ENCODE data around the gene PCBP3.
"Not testable (repeated sequence)": the region's sequence is repeated elsewhere in the genome, so short reads cannot be mapped to it uniquely, and the experiment has no call there.

The PCBP3 gene

GRCh38 chr21:45808663-45809062 is 165.1 kb downstream of the PCBP3 start:
- H3K27me3 ChIP-seq (ENCODE audit: control insufficient read depth, insufficient read depth, low read length); H3K36me3 ChIP-seq (ENCODE audit: control insufficient read depth, insufficient read depth, low read length); H3K9ac ChIP-seq (ENCODE audit: low read length); H3K4me3 ChIP-seq (ENCODE audit: low read length); H3K4me1 ChIP-seq (ENCODE audit: control insufficient read depth, insufficient read depth, low read length); H3K9me3 ChIP-seq (ENCODE audit: control insufficient read depth, low read length): not testable (repeated sequence)

GRCh38 chr21:45809421-45809820 is 165.9 kb downstream of the PCBP3 start:
- H3K27me3 ChIP-seq (ENCODE audit: control insufficient read depth, insufficient read depth, low read length): no peaks in the 10 kb centered on the region
- no peak overlapping the region for H3K4me3 ChIP-seq (ENCODE audit: low read length)
- H3K36me3 ChIP-seq (ENCODE audit: control insufficient read depth, insufficient read depth, low read length): no peaks in the 10 kb centered on the region
- H3K9me3 ChIP-seq (ENCODE audit: control insufficient read depth, low read length): no peaks in the 10 kb centered on the region
- no peaks in the 10 kb centered on the region for H3K4me1 ChIP-seq (ENCODE audit: control insufficient read depth, insufficient read depth, low read length)
- H3K9ac ChIP-seq (ENCODE audit: low read length): no peak overlapping the region

- Histone ChIP-seq H3K4me3 (ENCODE audit: low read length) (no peak overlapping the region), H3K36me3 (ENCODE audit: control insufficient read depth, insufficient read depth, low read length) (no peaks in the 10 kb centered on the region), H3K9ac (ENCODE audit: low read length) (no peak overlapping the region), H3K9me3 (ENCODE audit: control insufficient read depth, low read length) (no peaks in the 10 kb centered on the region), H3K27me3 (ENCODE audit: control insufficient read depth, insufficient read depth, low read length) (no peaks in the 10 kb centered on the region), H3K4me1 (ENCODE audit: control insufficient read depth, insufficient read depth, low read length) (no peaks in the 10 kb centered on the region)
These were observed 167.6 kb downstream of the PCBP3 start for GRCh38 chr21:45811136-45811535.

DNA sequence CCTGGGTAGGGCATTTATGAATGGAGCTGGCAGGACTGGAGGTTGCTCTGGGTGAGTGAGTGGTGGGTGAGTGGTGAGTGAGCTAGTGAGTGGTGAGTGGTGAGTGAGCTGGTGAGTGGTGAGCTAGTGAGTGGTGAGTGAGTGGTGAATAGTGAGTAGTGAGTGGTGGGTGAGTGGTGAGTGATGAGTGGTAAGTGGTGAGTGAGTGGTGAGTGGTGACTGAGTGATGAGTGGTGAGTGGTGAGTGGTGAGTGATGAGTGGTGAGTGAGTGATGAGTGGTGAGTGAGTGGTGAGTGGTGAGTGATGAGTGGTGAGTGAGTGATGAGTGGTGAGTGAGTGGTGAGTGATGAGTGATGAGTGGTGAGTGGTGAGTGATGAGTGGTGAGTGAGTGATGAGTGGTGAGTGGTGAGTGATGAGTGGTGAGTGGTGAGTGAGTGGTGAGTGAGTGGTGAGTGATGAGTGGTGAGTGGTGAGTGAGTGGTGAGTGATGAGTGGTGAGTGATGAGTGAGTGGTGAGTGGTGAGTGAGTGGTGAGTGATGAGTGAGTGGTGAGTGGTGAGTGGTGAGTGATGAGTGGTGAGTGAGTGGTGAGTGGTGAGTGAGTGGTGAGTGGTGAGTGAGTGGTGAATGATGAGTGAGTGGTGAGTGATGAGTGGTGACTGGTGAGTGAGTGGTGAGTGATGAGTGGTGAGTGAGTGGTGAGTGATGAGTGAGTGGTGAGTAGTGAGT is 170.8 kb downstream of the PCBP3 start:
- H3K27me3 ChIP-seq (ENCODE audit: control insufficient read depth, insufficient read depth, low read length); H3K4me1 ChIP-seq (ENCODE audit: control insufficient read depth, insufficient read depth, low read length); H3K36me3 ChIP-seq (ENCODE audit: control insufficient read depth, insufficient read depth, low read length); H3K9me3 ChIP-seq (ENCODE audit: control insufficient read depth, low read length); H3K9ac ChIP-seq (ENCODE audit: low read length); H3K4me3 ChIP-seq (ENCODE audit: low read length): not testable (repeated sequence)

GRCh38 chr21:45815781-45816180 is 172.3 kb downstream of the PCBP3 start:
- H3K27me3 ChIP-seq (ENCODE audit: control insufficient read depth, insufficient read depth, low read length); H3K36me3 ChIP-seq (ENCODE audit: control insufficient read depth, insufficient read depth, low read length); H3K4me1 ChIP-seq (ENCODE audit: control insufficient read depth, insufficient read depth, low read length); H3K4me3 ChIP-seq (ENCODE audit: low read length); H3K9me3 ChIP-seq (ENCODE audit: control insufficient read depth, low read length); H3K9ac ChIP-seq (ENCODE audit: low read length): not testable (repeated sequence)

DNA sequence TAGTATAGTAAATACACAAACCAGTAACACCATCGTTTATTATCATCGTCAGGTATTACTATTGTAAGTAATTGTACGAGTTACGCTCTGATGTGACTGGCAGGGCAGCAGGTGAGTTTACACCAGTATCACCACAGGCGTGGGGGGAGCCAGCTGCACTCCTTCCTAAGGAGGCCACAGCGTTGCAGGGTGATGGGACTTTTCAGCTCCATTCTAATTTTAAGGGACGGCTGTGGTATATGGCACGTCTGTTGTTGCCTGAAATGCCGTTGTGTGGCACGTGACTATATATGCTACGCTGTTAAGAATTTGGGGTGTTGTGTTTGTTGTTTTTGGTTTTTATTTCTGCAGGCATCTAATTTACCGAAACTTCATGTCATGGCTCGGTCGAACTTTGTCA is 173.3 kb downstream of the PCBP3 start:
- Histone ChIP-seq H3K9ac (ENCODE audit: low read length) (no peak overlapping the region), H3K4me1 (ENCODE audit: control insufficient read depth, insufficient read depth, low read length) (no peaks in the 10 kb centered on the region), H3K27me3 (ENCODE audit: control insufficient read depth, insufficient read depth, low read length) (peaks cover 10% of the 10 kb centered on the region), H3K9me3 (ENCODE audit: control insufficient read depth, low read length) (no peaks in the 10 kb centered on the region), H3K4me3 (ENCODE audit: low read length) (no peak overlapping the region), H3K36me3 (ENCODE audit: control insufficient read depth, insufficient read depth, low read length) (no peaks in the 10 kb centered on the region)

GRCh38 chr21:45817345-45817744 is 173.8 kb downstream of the PCBP3 start:
- no peaks in the 10 kb centered on the region for H3K4me1 ChIP-seq (ENCODE audit: control insufficient read depth, insufficient read depth, low read length)
- no peaks in the 10 kb centered on the region for H3K36me3 ChIP-seq (ENCODE audit: control insufficient read depth, insufficient read depth, low read length)
- peaks cover 10% of the 10 kb centered on the region for H3K27me3 ChIP-seq (ENCODE audit: control insufficient read depth, insufficient read depth, low read length)
- H3K9ac ChIP-seq (ENCODE audit: low read length): no peak overlapping the region
- H3K9me3 ChIP-seq (ENCODE audit: control insufficient read depth, low read length): no peaks in the 10 kb centered on the region
- H3K4me3 ChIP-seq (ENCODE audit: low read length): no peak overlapping the region

DNA sequence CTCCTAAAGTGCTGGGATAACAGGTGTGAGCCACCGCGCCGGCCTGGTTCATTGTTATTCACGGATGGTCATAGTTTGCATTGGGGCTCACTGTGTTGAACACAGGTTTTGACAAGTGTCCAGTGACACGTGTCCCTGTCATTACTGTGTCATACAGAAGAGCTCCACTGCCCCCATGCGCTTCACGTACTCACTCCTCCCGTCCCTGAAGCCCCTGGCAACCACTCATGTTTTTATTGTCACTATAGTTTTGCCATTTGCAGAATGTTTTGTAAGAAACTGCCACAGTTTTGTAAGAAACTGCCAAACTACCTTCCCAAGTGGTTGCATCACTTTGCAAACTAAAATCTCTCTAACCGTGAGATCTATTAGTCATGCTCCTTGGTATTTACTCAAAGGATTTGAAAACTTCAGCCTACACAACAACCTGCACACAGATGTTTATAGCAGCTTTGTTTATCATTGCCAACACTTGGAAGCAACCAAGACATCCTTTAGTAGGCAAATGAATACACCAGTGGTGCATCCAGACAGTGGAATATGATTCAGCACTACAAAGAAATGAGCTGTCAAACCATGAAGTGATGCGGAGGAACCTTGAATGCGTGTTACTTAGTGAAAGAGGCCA is 174.9 kb downstream of the PCBP3 start:
- no peaks in the 10 kb centered on the region for H3K4me1 ChIP-seq (ENCODE audit: control insufficient read depth, insufficient read depth, low read length)
- H3K27me3 ChIP-seq (ENCODE audit: control insufficient read depth, insufficient read depth, low read length): peaks cover 10% of the 10 kb centered on the region
- H3K9me3 ChIP-seq (ENCODE audit: control insufficient read depth, low read length): no peaks in the 10 kb centered on the region
- H3K9ac ChIP-seq (ENCODE audit: low read length): no peak overlapping the region
- no peak overlapping the region for H3K4me3 ChIP-seq (ENCODE audit: low read length)
- H3K36me3 ChIP-seq (ENCODE audit: control insufficient read depth, insufficient read depth, low read length): no peaks in the 10 kb centered on the region

GRCh38 chr21:45818904-45819285 is 175.4 kb downstream of the PCBP3 start:
- Histone ChIP-seq H3K9me3 (ENCODE audit: control insufficient read depth, low read length) (no peaks in the 10 kb centered on the region), H3K9ac (ENCODE audit: low read length) (no peak overlapping the region), H3K27me3 (ENCODE audit: control insufficient read depth, insufficient read depth, low read length) (peaks cover 10% of the 10 kb centered on the region), H3K4me3 (ENCODE audit: low read length) (no peak overlapping the region), H3K4me1 (ENCODE audit: control insufficient read depth, insufficient read depth, low read length) (no peaks in the 10 kb centered on the region), H3K36me3 (ENCODE audit: control insufficient read depth, insufficient read depth, low read length) (no peaks in the 10 kb centered on the region)

DNA sequence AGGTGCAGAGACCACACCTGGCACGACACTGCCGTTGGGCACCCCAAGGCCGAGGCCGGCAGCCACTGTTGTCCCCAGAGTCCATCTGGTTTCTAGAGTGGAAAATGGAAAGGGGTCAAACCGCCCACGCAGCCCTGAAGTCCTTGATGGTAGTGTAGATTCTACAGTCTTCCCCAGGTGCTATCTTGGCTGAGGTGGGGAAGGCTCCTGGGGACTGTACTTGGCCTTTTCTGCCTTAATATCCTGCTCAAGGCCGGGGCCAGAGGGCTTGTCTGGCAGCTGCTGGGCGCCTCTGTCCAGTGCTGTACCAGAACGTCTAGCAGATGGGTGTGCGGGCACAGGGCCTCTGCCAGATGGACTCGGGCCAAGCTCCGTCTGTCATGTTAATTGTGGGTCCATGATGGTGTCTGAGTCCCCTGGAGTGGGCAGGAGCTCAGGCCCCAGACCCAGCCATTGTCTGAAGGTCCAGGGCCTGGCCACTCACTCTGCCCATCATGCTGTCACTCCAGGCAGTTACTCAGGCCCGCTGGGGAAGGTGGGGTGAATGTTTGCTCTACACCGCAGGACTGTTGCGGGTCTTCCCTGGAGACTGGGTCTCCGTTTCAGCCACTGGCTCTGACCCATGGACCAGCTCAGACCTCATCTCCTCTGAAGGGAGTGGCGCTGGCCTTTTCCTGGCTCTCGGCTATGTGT is 176.1 kb downstream of the PCBP3 start:
- no peaks in the 10 kb centered on the region for H3K36me3 ChIP-seq (ENCODE audit: control insufficient read depth, insufficient read depth, low read length)

GRCh38 chr21:45820171-45821091 is 176.9 kb downstream of the PCBP3 start:
- Histone ChIP-seq H3K4me3 (ENCODE audit: low read length) (no peak overlapping the region), H3K9ac (ENCODE audit: low read length) (no peak overlapping the region), H3K4me1 (ENCODE audit: control insufficient read depth, insufficient read depth, low read length) (no peaks in the 10 kb centered on the region), H3K36me3 (ENCODE audit: control insufficient read depth, insufficient read depth, low read length) (no peaks in the 10 kb centered on the region), H3K9me3 (ENCODE audit: control insufficient read depth, low read length) (no peaks in the 10 kb centered on the region), H3K27me3 (ENCODE audit: control insufficient read depth, insufficient read depth, low read length) (peaks cover 11% of the 10 kb centered on the region)

More for the DNA sequence above, 176.1 kb downstream of the PCBP3 start:
- no peak overlapping the region for H3K9ac ChIP-seq (ENCODE audit: low read length)
- no peak overlapping the region for H3K4me3 ChIP-seq (ENCODE audit: low read length)
- H3K9me3 ChIP-seq (ENCODE audit: control insufficient read depth, low read length): no peaks in the 10 kb centered on the region
- peaks cover 10% of the 10 kb centered on the region for H3K27me3 ChIP-seq (ENCODE audit: control insufficient read depth, insufficient read depth, low read length)
- no peaks in the 10 kb centered on the region for H3K4me1 ChIP-seq (ENCODE audit: control insufficient read depth, insufficient read depth, low read length)
